BJ (cell line): ENCODE data around the gene RASGRP1. TPM values are rescaled to one million over a fixed set of nuclear protein-coding genes. Genes with fewer than 3 reads are reported as not detected.

Experiments
- CTCF ChIA-PET: fragments of 350-600 bp; formaldehyde crosslinking; extraction: SDS; loops from one replicate; lab custom pipeline; 2021; ENCODE audit warnings: antibody characterized with exemption, inconsistent platforms; lab: Yijun Ruan, JAX
- POLR2A ChIA-PET: fragments of 300-600 bp; sonication (Branson Sonifier 250); formaldehyde crosslinking; extraction: SDS; loops from one replicate; lab custom pipeline; 2021; ENCODE audit warnings: antibody characterized with exemption; lab: Charles Lee
- DNase-seq: peaks from one replicate; pipeline ENCODE4 v3.0.0-alpha.2; 2011; ENCODE audit warnings: low read depth
- H3K27me3 ChIP-seq: 2 replicates; pipeline ENCODE4 v1.6.0; 2011; ENCODE audit warnings: low read length; ENCODE audit not compliant: control insufficient read depth, insufficient read depth
- H3K36me3 ChIP-seq: 2 replicates; pipeline ENCODE4 v1.5.1; 2011; ENCODE audit warnings: low read length; ENCODE audit not compliant: control insufficient read depth, insufficient read depth
- H3K4me3 ChIP-seq: 2 replicates; pipeline ENCODE4 v1.5.1; 2011; ENCODE audit warnings: low read depth, mild to moderate bottlenecking, control low read depth, low read length
- CTCF ChIP-seq: IDR thresholded peaks from 2 replicates; pipeline ENCODE4 v1.5.1; 2011; ENCODE audit warnings: low read depth, mild to moderate bottlenecking, control low read depth, inconsistent platforms, low read length, moderate library complexity; ENCODE audit not compliant: insufficient read depth
- polyA plus RNA-seq: library from polyadenylated mRNA; depleted of rRNA; stranded (reverse); fragments of >200 nt; gene quantifications from 2 replicates; pipeline ENCODE4 v1.2.3, GENCODE V29; 2011

The RASGRP1 gene
- polyA plus RNA-seq, 1 experiment, result 4.3 TPM

- H3K27me3 ChIP-seq, result no peaks in the 10 kb centered on the region
- no peaks in the 10 kb centered on the region for H3K36me3 ChIP-seq
- H3K4me3 ChIP-seq, result peak overlapping the region; percentile 84
- ChIA-PET CTCF (interaction anchor here (0.7 to 3.7 kb wide), 12 partner anchors 8 to 244 kb away, joined by 3 to 36 read pairs (median 4); partner anchors contain the start of gene RASGRP1), POLR2A (no interaction called here)
- DNase-seq, result no peak
- TF ChIP-seq CTCF, result no peak
Measured at GRCh38 chr15:38455092-38455491, 109.5 kb downstream of the RASGRP1 start.

GRCh38 chr15:38454696-38455090 lies 109.9 kb downstream of the RASGRP1 start:
- peak overlapping the region; percentile 84 for H3K4me3 ChIP-seq
- POLR2A ChIA-PET, result interaction anchor here (0.8 kb wide), 1 partner anchor 475 kb away, joined by 3 read pairs; no protein-coding TSS in a partner anchor
- H3K36me3 ChIP-seq, result no peaks in the 10 kb centered on the region
- no peak for TF ChIP-seq CTCF
- H3K27me3 ChIP-seq, result no peaks in the 10 kb centered on the region
- CTCF ChIA-PET, result interaction anchor here (0.7 to 3.7 kb wide), 13 partner anchors 9 to 244 kb away, joined by 3 to 36 read pairs (median 5); partner anchors contain the start of gene RASGRP1
- no peak for DNase-seq

GRCh38 chr15:38453971-38454695 lies 110.5 kb downstream of the RASGRP1 start, which contains the start of gene FAM98B:
TSS of gene FAM98B (plus strand) at chr15:38454127. CDS start at chr15:38454162, 35 bp downstream.
- POLR2A ChIA-PET, result interaction anchor here (0.6 to 0.8 kb wide), 2 partner anchors 474 to 1627 kb away, joined by 3 read pairs; no protein-coding TSS in a partner anchor
- Histone ChIP-seq H3K27me3 (0 out of 2 replicates have a peak, but pooled peaks cover 2% of the 10 kb centered on the region), H3K36me3 (no peaks in the 10 kb centered on the region), H3K4me3 (peak within 1 kb of the TSS; percentile 84)
- TF ChIP-seq CTCF, result peak; percentile 14; the same call in 1 of the 2 replicates
- peak; percentile 36 for DNase-seq
- CTCF ChIA-PET, result interaction anchor here (0.7 to 3.7 kb wide), 14 partner anchors 9 to 245 kb away, joined by 3 to 36 read pairs (median 5); partner anchors contain the start of gene RASGRP1

GRCh38 chr15:38441130-38441519 lies 123.5 kb downstream of the RASGRP1 start:
- no peak for TF ChIP-seq CTCF
- no peak overlapping the region for H3K4me3 ChIP-seq
- DNase-seq, result no peak
- CTCF ChIA-PET, result interaction anchor here (1.0 to 4.4 kb wide), 27 partner anchors 11 to 447 kb away, joined by 3 to 90 read pairs (median 6); partner anchors contain the start of genes FAM98B and RASGRP1
- POLR2A ChIA-PET, result no interaction called here
- peaks cover 9% of the 10 kb centered on the region for H3K27me3 ChIP-seq
- H3K36me3 ChIP-seq, result no peaks in the 10 kb centered on the region
